HCT116 (cell line): ENCODE measurements around the gene CPNE5. TPM values are rescaled to one million over a fixed set of nuclear protein-coding genes. Genes with fewer than 3 reads are reported as not detected.
"Not testable (repeated sequence)": the region's sequence is repeated elsewhere in the genome, so short reads cannot be mapped to it uniquely, and the experiment has no call there.

Experiments used
- ATAC-seq: fragments of 200-7000 bp; cut with Tn5 transposase; 2 replicates; pipeline ENCODE4 v1.9.1; 2020; ENCODE audit warnings: mild to moderate bottlenecking, moderate library complexity
- BruUV-seq: library from RNA; stranded (reverse); fragments of 400-500 nt; replicated peaks from 2 replicates; lab custom pipeline; 2021; lab: Mats Ljungman, UMichigan
- CTCF ChIA-PET: fragments of 300-600 bp; sonication (Branson Sonifier 250); formaldehyde crosslinking; loops from one replicate; lab custom pipeline; 2021; ENCODE audit warnings: antibody characterized with exemption; lab: Charles Lee
- POLR2A ChIA-PET: fragments of 300-600, 350-600 bp; sonication (Branson Sonifier 250); formaldehyde crosslinking; loops from one replicate; lab custom pipeline; 2021; ENCODE audit warnings: antibody characterized with exemption; lab: Charles Lee
- RAD21 ChIA-PET, 2 experiments: fragments of 300-600 bp; sonication (Branson Sonifier 250); formaldehyde crosslinking; loops; one replicate each; lab custom pipeline; 2023; ENCODE audit warnings: low total read pairs in 2 of 2; ENCODE audit not compliant: uncharacterized antibody in 2 of 2, unreplicated experiment in 2 of 2, low non-redundant PET in 1 of 2; lab: Charles Lee
- DNase-seq: peaks from one replicate; pipeline ENCODE4 v3.0.0-alpha.2; 2010; ENCODE audit warnings: low read depth, low spot score
- H2AFZ ChIP-seq: fragments of 200-600 bp; shearing (Covaris generic), sonication (generic); 2 replicates; pipeline ENCODE4 v1.6.1; 2017; ENCODE audit warnings: low read depth, mixed run types, mixed read lengths, antibody characterized with exemption, low read length; ENCODE audit not compliant: poor library complexity, severe bottlenecking
- H3K27ac ChIP-seq: 2 replicates; pipeline ENCODE4 v1.5.1; 2012; ENCODE audit warnings: low read depth, low read length
- H3K27me3 ChIP-seq: fragments of 200-600 bp; sonication (generic); 2 replicates; pipeline ENCODE4 v1.6.1; 2016; ENCODE audit warnings: mixed run types, low read length, mixed read lengths; ENCODE audit not compliant: insufficient read depth
- H3K36me3 ChIP-seq, 2 experiments: fragments of 200-500 bp in 1 of 2; fragments of 200-600 bp in 1 of 2; sonication (Bioruptor generic) in 1 of 2; sonication (generic) in 1 of 2; 2 replicates each; pipeline versions ENCODE4 v1.5.1 to v1.6.1; 2014 to 2016; ENCODE audit warnings: low read length in 2 of 2, inconsistent platforms in 1 of 2, mixed read lengths in 1 of 2, mixed run types in 1 of 2; ENCODE audit not compliant: insufficient read depth in 2 of 2, control insufficient read depth in 1 of 2
- H3K4me1 ChIP-seq, 2 experiments: fragments of 200-600 bp in 1 of 2; sonication (generic) in 1 of 2; 2 replicates each; pipeline versions ENCODE4 v1.5.1 to v1.6.1; 2012 to 2017; ENCODE audit warnings: low read length in 2 of 2, inconsistent platforms in 1 of 2, mild to moderate bottlenecking in 1 of 2, mixed read lengths in 1 of 2, mixed run types in 1 of 2, moderate library complexity in 1 of 2; ENCODE audit not compliant: insufficient read depth in 2 of 2, control insufficient read depth in 1 of 2
- H3K4me2 ChIP-seq: fragments of 200-600 bp; sonication (generic); 2 replicates; pipeline ENCODE4 v1.6.1; 2017; ENCODE audit warnings: mixed run types, low read length, mixed read lengths
- H3K4me3 ChIP-seq, 2 experiments: fragments of 200-600 bp in 1 of 2; sonication (generic) in 1 of 2; replicated peaks in 1 of 2; 2 replicates each; pipeline ENCODE4 v1.5.1; 2011 to 2016; ENCODE audit warnings: low read length in 2 of 2, control low read depth in 1 of 2, low read depth in 1 of 2, mild to moderate bottlenecking in 1 of 2, mixed read lengths in 1 of 2, mixed run types in 1 of 2
- H3K79me2 ChIP-seq: fragments of 200-600 bp; sonication (generic); 2 replicates; pipeline ENCODE4 v1.6.1; 2017; ENCODE audit warnings: mild to moderate bottlenecking, mixed run types, low read length, moderate library complexity, mixed read lengths; ENCODE audit not compliant: insufficient read depth
- H3K9ac ChIP-seq: fragments of 200-600 bp; sonication (generic); 2 replicates; pipeline ENCODE4 v1.6.1; 2016; ENCODE audit warnings: low read length, mixed read lengths
- H3K9me2 ChIP-seq: fragments of 200-600 bp; sonication (generic), shearing (Covaris generic); 2 replicates; pipeline ENCODE4 v1.6.1; 2017; ENCODE audit warnings: mixed run types, mild to moderate bottlenecking, moderate library complexity; ENCODE audit not compliant: insufficient read depth
- H3K9me3 ChIP-seq, 2 experiments: fragments of 200-500 bp in 1 of 2; fragments of 200-600 bp in 1 of 2; sonication (Bioruptor generic) in 1 of 2; sonication (generic) in 1 of 2; 2 replicates each; pipeline ENCODE4 v1.6.1; 2014 to 2017; ENCODE audit warnings: low read length in 2 of 2, mixed read lengths in 2 of 2, inconsistent platforms in 1 of 2, low read depth in 1 of 2, mild to moderate bottlenecking in 1 of 2, mixed run types in 1 of 2, moderate library complexity in 1 of 2; ENCODE audit not compliant: control insufficient read depth in 1 of 2, insufficient read depth in 1 of 2
- H4K20me1 ChIP-seq: fragments of 200-600 bp; sonication (generic), shearing (Covaris generic); 2 replicates; pipeline ENCODE4 v1.6.1; 2017; ENCODE audit warnings: mixed run types, mild to moderate bottlenecking, moderate library complexity; ENCODE audit not compliant: insufficient read depth
- CBX3 ChIP-seq: IDR thresholded peaks from 2 replicates; pipeline ENCODE4 v1.6.1; 2012; ENCODE audit warnings: low read depth
- CTCF ChIP-seq, 3 experiments: fragments of 200-600 bp in 1 of 3; sonication (generic) in 1 of 3; IDR thresholded peaks in 2 of 3; conservative IDR thresholded peaks in 1 of 3; 2 replicates each; pipeline ENCODE4 v1.5.1; 2012 to 2017; ENCODE audit warnings: low read depth in 2 of 3, low read length in 2 of 3, antibody characterized with exemption in 1 of 3, borderline replicate concordance in 1 of 3, control low read depth in 1 of 3, mild to moderate bottlenecking in 1 of 3, mixed read lengths in 1 of 3, mixed run types in 1 of 3, moderate library complexity in 1 of 3; ENCODE audit not compliant: insufficient read depth in 1 of 3
- EZH2 ChIP-seq: fragments of 200-600 bp; sonication (generic); IDR thresholded peaks from 2 replicates; pipeline ENCODE4 v1.6.1; 2017; ENCODE audit warnings: antibody characterized with exemption, mixed run types
- JUND ChIP-seq: IDR thresholded peaks from 2 replicates; pipeline ENCODE4 v1.6.1; 2012
- POLR2A ChIP-seq: IDR thresholded peaks from 2 replicates; pipeline ENCODE4 v1.7.0; 2011; ENCODE audit warnings: borderline replicate concordance; ENCODE audit not compliant: insufficient read depth, insufficient read length; ENCODE audit errors: extremely low read depth
- SIN3A ChIP-seq: IDR thresholded peaks from 2 replicates; pipeline ENCODE4 v1.6.1; 2012; ENCODE audit warnings: low read depth
- SP1 ChIP-seq: IDR thresholded peaks from 2 replicates; pipeline ENCODE4 v1.6.1; 2012; ENCODE audit warnings: low read depth
- TCF7L2 ChIP-seq: IDR thresholded peaks from 2 replicates; pipeline ENCODE4 v1.7.0; 2011; ENCODE audit warnings: borderline replicate concordance, inconsistent platforms; ENCODE audit not compliant: insufficient read depth, insufficient read length; ENCODE audit errors: extremely low read depth
- YY1 ChIP-seq: IDR thresholded peaks from 2 replicates; pipeline ENCODE4 v1.6.1; 2011; ENCODE audit warnings: low read length, low read depth, moderate library complexity, mild to moderate bottlenecking; ENCODE audit not compliant: insufficient replicate concordance; ENCODE audit errors: extremely low read depth
- ZBTB33 ChIP-seq: IDR thresholded peaks from 2 replicates; pipeline ENCODE4 v1.6.1; 2011; ENCODE audit warnings: mild to moderate bottlenecking, low read length, moderate library complexity; ENCODE audit not compliant: insufficient replicate concordance; ENCODE audit errors: extremely low read depth
- ZFX ChIP-seq: fragments of 450-650 bp; IDR thresholded peaks from 2 replicates; pipeline ENCODE4 v1.6.1; 2017
- intact Hi-C: fragments of 100-400 bp; cut with micrococcal nuclease; formaldehyde crosslinking; loops from 2 replicates; pipeline ENCODE4 v1.10.0; 2022
- total RNA-seq: library from RNA; stranded (reverse); gene quantifications from one replicate; pipeline ENCODE4 v1.2.1, GENCODE V29; 2021; ENCODE audit not compliant: unreplicated experiment

CPNE5 gene
- total RNA-seq, 1 experiment from 2014 or later, result not detected

- no TSS peak for BruUV-seq
- no peak overlapping the region for H3K9ac ChIP-seq
- CTCF ChIA-PET, result no interaction called here
- TF ChIP-seq EZH2 (no peak), JUND (no peak), ZBTB33 (no peak), YY1 (no peak), CBX3 (no peak), SP1 (no peak), TCF7L2 (no peak), ZFX (no peak), CTCF (IDR thresholded peaks at IDR 0.05 in 2 of 3, conservative IDR thresholded peaks at IDR 0.05 in 1 of 3; ENCODE audit: borderline replicate concordance in 1 of 3, insufficient read depth in 1 of 3, low read depth in 2 of 3, low read length in 2 of 3) (no peak), SIN3A (no peak), POLR2A (no peak)
- TF ChIP-seq, all 23 proteins: peak for 0
- Histone ChIP-seq H3K36me3 (no peaks in the 10 kb centered on the region), H3K27ac (no peak overlapping the region), H3K4me2 (no peak overlapping the region), H3K9me3 (no peaks in the 10 kb centered on the region), H3K9me2 (no peaks in the 10 kb centered on the region), H3K27me3 (no peaks in the 10 kb centered on the region), H4K20me1 (no peaks in the 10 kb centered on the region), H3K4me1 (no peaks in the 10 kb centered on the region), H3K4me3 (no peak overlapping the region), H2AFZ (no peak overlapping the region), H3K79me2 (no peaks in the 10 kb centered on the region)
- POLR2A ChIA-PET, result no interaction called here
- RAD21 ChIA-PET, result interaction anchor here in 1 of 2 experiments (0.6 kb wide), 1 partner anchor 204 kb away, joined by 6 read pairs; no protein-coding TSS in a partner anchor
- intact Hi-C loops, result no loop called here
- ATAC-seq (no peak), DNase-seq (no peak)
These were observed 25.7 kb downstream of the CPNE5 start for GRCh38 chr6:36813526-36813925.

GRCh38 chr6:36813047-36813446, 26.2 kb downstream of the CPNE5 start:
- ATAC-seq, H3K4me2 ChIP-seq, H2AFZ ChIP-seq, DNase-seq, H3K27me3 ChIP-seq, H3K27ac ChIP-seq, H3K36me3 ChIP-seq, RAD21 ChIA-PET, CTCF ChIA-PET, POLR2A ChIA-PET, H3K79me2 ChIP-seq, H3K4me3 ChIP-seq, H3K9me3 ChIP-seq, H3K9me2 ChIP-seq, H4K20me1 ChIP-seq, H3K9ac ChIP-seq, intact Hi-C loops, BruUV-seq, H3K4me1 ChIP-seq: not testable (repeated sequence)
